ENCODE data around the gene ANXA6.

The ANXA6 gene

DNA sequence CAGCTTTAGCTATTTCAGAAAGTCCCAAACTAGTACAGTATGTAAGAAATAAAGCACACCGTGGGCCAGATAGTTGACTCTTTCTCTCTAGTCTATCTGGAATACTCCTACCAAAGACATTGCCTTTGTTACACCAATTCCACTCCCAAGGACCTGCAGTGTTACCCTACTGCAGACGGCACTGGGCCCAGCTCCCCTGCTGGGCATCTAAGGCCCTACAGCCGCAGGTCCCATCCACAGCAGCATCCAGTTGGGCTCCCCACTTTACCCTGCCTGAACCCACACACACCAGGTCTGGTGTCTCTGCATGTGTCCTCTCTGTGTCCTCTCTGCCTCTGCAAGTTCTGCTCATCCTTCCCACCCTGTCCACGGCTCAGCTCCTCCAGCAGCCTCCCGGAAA is 99.3 kb downstream of the ANXA6 start:
- no peak for DNase-seq

DNA sequence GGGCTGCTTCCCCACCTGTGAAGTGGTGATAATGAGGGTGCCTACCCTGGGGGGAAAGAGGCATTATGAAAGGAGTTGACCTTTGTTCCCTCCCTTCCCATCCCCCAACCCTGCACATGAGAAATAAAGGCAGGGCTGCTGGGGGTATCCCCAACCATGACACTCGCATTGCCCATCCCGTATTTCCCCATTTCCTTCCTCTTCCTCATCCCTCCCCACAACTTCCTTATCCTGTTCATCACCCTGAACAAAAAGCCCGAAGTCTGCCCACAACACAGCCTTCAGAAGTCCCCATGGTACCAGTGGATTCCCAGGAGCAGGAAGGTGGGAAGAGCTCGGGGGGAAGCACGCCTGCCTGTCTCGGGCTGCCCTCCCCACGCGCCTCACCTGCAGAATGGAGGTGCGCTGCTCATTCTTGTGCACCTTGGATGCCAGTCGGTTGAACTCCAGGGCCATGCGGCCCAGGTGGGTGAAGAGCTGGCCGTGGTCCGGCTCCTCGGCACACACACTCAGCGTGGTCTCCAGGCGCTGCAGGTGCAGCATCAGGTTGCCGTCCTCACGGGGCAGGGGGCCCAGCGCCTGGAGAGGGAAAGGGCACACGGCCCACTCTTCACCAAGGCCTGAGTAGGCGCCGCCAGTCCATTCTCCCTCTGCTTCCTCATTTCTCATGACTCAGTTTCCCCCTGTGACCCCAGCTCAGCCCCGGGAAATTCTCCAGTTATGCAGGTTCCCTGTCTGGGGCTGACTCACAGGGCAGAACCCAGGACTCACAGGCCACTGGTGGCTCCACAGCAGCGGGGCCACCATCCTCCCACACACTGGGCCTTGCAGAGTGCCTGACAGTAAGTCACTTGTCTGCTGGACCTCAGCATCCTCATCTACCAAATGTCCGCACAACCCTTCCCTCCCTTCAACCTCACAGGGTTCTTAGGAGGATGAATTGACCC is 100.9 kb downstream of the ANXA6 start:
- DNase-seq = peak; percentile 17

DNA sequence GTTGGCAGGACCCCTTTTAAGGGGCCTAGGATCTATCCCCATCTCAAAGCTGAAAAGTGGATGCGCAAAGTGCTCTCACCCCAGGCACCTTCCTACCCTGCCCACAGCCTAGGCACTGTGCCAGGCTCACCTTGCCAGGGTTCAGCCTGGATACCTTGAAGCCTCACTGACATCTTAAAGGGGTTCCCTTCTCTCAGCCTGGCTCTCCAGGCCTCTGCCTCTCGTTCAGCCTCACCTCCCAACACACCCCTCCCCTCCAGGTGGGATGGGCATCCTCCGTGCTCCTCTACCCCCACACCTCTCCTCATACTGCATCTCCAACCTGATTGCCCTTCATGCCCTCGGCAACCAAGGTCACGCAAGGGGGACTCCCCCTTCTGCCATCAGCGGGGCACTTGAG is 102.2 kb downstream of the ANXA6 start:
- DNase-seq = no peak

DNA sequence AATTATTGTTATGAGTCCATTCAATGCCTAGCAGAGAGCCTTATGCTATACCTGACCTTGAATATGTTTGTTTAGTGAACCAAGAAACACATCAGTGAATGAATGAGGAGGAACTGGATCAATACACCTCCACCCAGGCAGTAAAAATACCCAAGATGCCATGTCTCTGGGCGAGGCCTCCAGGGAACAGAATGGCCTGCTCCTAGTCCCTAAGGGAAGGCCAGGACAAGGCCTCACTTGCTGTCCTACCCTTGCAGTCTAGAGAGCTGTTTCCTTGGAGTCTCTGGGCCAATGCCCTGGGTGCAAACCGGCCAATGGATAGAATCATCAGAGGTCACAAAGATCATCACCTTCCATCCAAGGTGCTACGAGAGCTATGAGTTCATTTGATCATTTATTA is 102.9 kb downstream of the ANXA6 start:
- no peak for DNase-seq

DNA sequence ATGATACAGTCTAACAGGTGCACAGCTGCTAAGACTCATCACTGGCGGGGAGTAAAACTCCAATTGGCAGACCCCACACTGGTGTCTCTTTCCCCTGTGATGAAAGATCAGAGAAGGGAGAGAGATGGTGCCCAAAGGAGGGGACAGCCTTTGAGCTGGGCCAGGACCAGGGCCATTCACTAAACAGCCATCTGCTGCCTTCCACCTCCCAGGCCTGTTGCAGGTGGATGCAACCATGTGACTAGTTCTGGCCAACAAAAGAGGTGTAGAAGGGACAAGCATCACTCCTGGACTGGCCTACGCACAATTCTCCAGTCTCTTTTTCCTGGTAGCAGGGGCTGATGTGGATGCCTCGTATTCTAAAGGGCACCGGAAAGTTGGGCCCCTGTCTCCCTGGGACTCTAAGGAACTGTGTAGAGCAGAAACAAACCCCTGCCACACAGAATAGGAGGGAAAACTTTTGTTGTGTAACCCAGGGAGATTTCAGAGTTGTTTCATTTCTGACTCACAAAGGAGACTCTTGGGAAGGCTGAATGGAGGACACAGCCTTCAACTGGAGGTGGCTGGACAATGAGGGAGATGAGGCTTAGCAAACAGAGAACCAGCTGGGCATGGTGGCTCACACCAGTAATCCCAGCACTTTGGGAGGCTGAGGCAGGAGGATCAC is 103.7 kb downstream of the ANXA6 start:
- no peak for DNase-seq

DNA sequence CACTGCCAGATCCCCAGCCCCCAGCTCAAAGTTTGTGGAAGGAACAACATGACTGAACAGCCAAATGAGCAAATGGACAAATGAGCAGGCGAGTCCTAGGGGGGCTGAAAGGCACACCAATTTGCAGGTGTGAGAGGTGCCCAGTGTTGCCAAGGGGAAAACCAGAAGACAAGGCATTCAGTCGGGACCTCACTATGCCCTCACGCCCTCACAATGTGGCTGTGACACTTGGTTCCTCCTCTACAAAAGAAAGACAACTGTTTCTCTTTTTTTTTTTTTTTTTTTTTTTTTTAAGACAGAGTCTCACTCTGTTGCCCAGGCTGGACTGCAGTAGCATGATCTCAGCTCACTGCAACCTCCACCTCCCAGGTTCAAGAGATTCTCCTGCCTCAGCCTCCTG is 104.7 kb downstream of the ANXA6 start:
- DNase-seq = peak; percentile 45

DNA sequence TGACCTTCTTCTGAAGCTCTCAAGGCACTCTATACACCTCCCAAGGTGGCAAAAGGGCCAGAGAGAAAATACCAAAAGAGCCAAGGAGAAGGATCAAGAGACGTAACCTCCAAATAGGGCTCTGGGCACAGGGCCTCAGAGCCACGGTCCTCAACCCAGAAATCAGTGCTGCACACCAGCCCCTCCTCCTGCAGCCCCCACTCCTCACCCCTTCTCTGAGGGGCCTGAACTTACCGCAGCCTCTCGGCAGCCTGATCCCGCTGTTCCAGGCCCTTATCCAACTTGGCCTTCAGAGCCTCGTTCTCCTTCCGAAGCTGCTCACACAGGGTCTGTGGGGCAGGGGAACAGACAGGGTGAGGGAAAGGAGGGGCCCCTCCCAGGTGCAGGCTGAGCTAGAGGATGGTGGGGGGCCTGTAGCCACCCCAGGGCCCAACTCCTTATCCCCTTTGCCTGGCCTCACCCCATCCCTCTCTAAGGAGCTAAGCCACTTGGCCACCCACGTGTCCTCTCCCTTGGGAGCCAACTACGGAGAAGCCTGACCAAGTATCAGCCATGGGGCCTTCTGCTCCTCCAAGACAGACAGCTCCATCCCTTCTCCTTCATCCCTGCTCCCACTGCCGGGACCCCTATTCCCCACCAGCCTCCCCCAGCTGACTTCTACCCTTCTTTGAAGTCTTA is 105.5 kb downstream of the ANXA6 start:
- no peak for DNase-seq

DNA sequence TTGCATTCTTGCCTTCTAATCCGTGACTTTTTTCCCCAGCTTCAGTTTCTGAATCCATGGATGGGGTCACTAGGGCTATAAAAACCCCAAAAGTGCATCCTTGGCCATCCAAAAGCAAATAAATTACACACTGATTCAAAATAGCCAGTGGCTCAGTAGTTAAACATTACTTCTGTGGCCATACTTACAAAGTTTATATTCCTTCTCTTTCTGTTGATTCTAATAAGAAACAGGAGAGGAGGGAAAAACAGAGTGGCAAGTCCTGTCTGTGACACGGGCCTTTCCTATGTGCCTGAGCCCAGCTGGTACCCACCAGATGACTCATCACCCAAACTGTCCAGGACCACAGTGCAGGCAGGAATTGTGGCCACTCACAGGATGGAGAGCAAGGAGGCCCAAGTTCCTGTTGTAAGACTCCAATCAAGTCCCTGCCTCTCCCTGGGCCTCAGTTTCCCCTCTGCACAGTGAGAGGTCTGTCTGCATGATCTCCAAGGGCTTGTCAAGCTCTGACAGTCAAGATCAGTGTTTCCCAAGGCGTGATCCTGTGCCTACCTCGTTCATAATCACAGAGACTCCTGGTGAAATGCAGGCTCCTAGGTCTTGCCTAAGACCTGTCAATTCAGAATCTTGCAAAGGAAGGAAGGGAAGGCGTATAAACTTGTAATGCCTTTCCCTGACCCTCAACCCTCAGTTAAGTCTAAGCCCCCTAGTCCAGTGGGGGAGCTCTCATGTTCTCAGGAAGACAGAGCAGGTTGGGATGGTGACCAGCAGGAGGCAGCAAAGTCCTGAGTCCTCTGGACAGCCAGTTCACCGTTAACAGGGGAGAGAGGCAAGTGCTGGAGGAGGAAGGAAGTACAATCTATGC is 106.3 kb downstream of the ANXA6 start:
- DNase-seq = peak; percentile 81

Measured in MV-4-11 (cell line).